ENCODE measurements around the gene CPLANE1.
"Not testable (repeated sequence)": the region's sequence is repeated elsewhere in the genome, so short reads cannot be mapped to it uniquely, and the experiment has no call there.

Gene CPLANE1

GRCh38 chr5:37121027-37121426 lies 128.1 kb downstream of the CPLANE1 start:
- no peak for DNase-seq (ENCODE audit: low spot score)

GRCh38 chr5:37120270-37120669 lies 128.9 kb downstream of the CPLANE1 start:
- DNase-seq (ENCODE audit: low spot score): no peak

- no peak for DNase-seq (ENCODE audit: low spot score)
Measured at GRCh38 chr5:37116359-37116758, 132.8 kb downstream of the CPLANE1 start.

- no peak for DNase-seq (ENCODE audit: low spot score)
Measured at GRCh38 chr5:37112383-37112991, 136.7 kb downstream of the CPLANE1 start.

GRCh38 chr5:37111426-37112382 lies 137.5 kb downstream of the CPLANE1 start:
- peak; percentile 26 for DNase-seq (ENCODE audit: low spot score)

GRCh38 chr5:37110135-37110534 lies 139.0 kb downstream of the CPLANE1 start:
- DNase-seq (ENCODE audit: low spot score): no peak

GRCh38 chr5:37109338-37109737 lies 139.8 kb downstream of the CPLANE1 start:
- DNase-seq (ENCODE audit: low spot score): no peak

GRCh38 chr5:37103302-37103701 lies 145.9 kb downstream of the CPLANE1 start:
- DNase-seq (ENCODE audit: low spot score): no peak

- DNase-seq (ENCODE audit: low spot score): not testable (repeated sequence)
Measured at GRCh38 chr5:37099267-37099666, 149.9 kb downstream of the CPLANE1 start.

- DNase-seq (ENCODE audit: low spot score): not testable (repeated sequence)
Measured at GRCh38 chr5:37093795-37094194, 155.4 kb downstream of the CPLANE1 start.

GRCh38 chr5:37090781-37091180 lies 158.4 kb downstream of the CPLANE1 start:
- DNase-seq (ENCODE audit: low spot score): no peak

- DNase-seq (ENCODE audit: low spot score): no peak
Measured at GRCh38 chr5:37090123-37090726, 159.0 kb downstream of the CPLANE1 start.

- no peak for DNase-seq (ENCODE audit: low spot score)
Measured at GRCh38 chr5:37088009-37088408, 161.2 kb downstream of the CPLANE1 start.

- DNase-seq (ENCODE audit: low spot score): no peak
Measured at GRCh38 chr5:37086466-37087173, 162.6 kb downstream of the CPLANE1 start.

GRCh38 chr5:37086026-37086425 lies 163.2 kb downstream of the CPLANE1 start:
- DNase-seq (ENCODE audit: low spot score): not testable (repeated sequence)

- not testable (repeated sequence) for DNase-seq (ENCODE audit: low spot score)
Measured at GRCh38 chr5:37082977-37083376, 166.2 kb downstream of the CPLANE1 start.

- DNase-seq (ENCODE audit: low spot score): no peak
Measured at GRCh38 chr5:37080697-37081096, 168.5 kb downstream of the CPLANE1 start.

- DNase-seq (ENCODE audit: low spot score): no peak
Measured at GRCh38 chr5:37077146-37077545, 172.0 kb downstream of the CPLANE1 start.

- no peak for DNase-seq (ENCODE audit: low spot score)
Measured at GRCh38 chr5:37075399-37075950, 173.7 kb downstream of the CPLANE1 start.

GRCh38 chr5:37071901-37072581 lies 177.1 kb downstream of the CPLANE1 start:
- no peak for DNase-seq (ENCODE audit: low spot score)

GRCh38 chr5:37071487-37071886 lies 177.7 kb downstream of the CPLANE1 start:
- no peak for DNase-seq (ENCODE audit: low spot score)

Measured in CD4-positive, alpha-beta T cell treated with Interleukin-2 at 100 ng/mL for 4 hours (primary cell).